OCI-LY1 (cell line): Measurements from ENCODE around the gene ARHGAP1.
A peak's percentile ranks its signal among the peaks of the same experiment; 100 is the strongest.

Source experiments
- H2AFZ ChIP-seq: fragments of 200-600 bp; sonication (generic), shearing (Covaris generic); 2 replicates; pipeline ENCODE4 v1.6.0; 2014; ENCODE audit warnings: antibody characterized with exemption, mild to moderate bottlenecking, low read length
- H3F3A ChIP-seq: fragments of 200-600 bp; sonication (generic), shearing (Covaris generic); 2 replicates; pipeline ENCODE4 v1.6.0; 2014; ENCODE audit warnings: mild to moderate bottlenecking, antibody characterized with exemption, low read length, moderate library complexity; ENCODE audit not compliant: insufficient read depth
- H3K27ac ChIP-seq: fragments of 200-600 bp; sonication (generic); 2 replicates; pipeline ENCODE4 v1.5.1; 2014; ENCODE audit warnings: low read length, mixed run types, mild to moderate bottlenecking, low read depth; ENCODE audit not compliant: poor library complexity, severe bottlenecking
- H3K27me3 ChIP-seq: fragments of 200-600 bp; sonication (generic); 2 replicates; pipeline ENCODE4 v1.6.0; 2014; ENCODE audit warnings: antibody characterized with exemption, mild to moderate bottlenecking, low read length, moderate library complexity; ENCODE audit not compliant: insufficient read depth
- H3K36me3 ChIP-seq: fragments of 200-600 bp; sonication (generic); 2 replicates; pipeline ENCODE4 v1.6.1; 2014; ENCODE audit warnings: mild to moderate bottlenecking, antibody characterized with exemption, low read length, moderate library complexity, mixed read lengths; ENCODE audit not compliant: insufficient read depth
- H3K4me1 ChIP-seq: fragments of 200-600 bp; sonication (generic); 2 replicates; pipeline ENCODE4 v1.5.1; 2014; ENCODE audit warnings: mild to moderate bottlenecking, low read length, moderate library complexity; ENCODE audit not compliant: insufficient read depth, severe bottlenecking
- H3K4me2 ChIP-seq: fragments of 200-600 bp; sonication (generic), shearing (Covaris generic); 2 replicates; pipeline ENCODE4 v1.6.1; 2014; ENCODE audit warnings: low read length
- H3K4me3 ChIP-seq: fragments of 200-600 bp; sonication (generic); 2 replicates; pipeline ENCODE4 v1.5.1; 2014; ENCODE audit warnings: low read length, low read depth, mild to moderate bottlenecking, mixed read lengths; ENCODE audit not compliant: poor library complexity, severe bottlenecking
- H3K79me2 ChIP-seq: fragments of 200-600 bp; shearing (Covaris generic); 2 replicates; pipeline ENCODE4 v1.6.1; 2016; ENCODE audit warnings: mixed run types, low read length, mixed read lengths; ENCODE audit not compliant: insufficient read depth
- H3K9ac ChIP-seq: fragments of 200-600 bp; sonication (generic), shearing (Covaris generic); 2 replicates; pipeline ENCODE4 v1.6.1; 2014; ENCODE audit warnings: mild to moderate bottlenecking, low read length, mixed read lengths
- H3K9me2 ChIP-seq: fragments of 200-600 bp; sonication (generic), shearing (Covaris generic); 2 replicates; pipeline ENCODE4 v1.6.1; 2014; ENCODE audit warnings: low read depth, mild to moderate bottlenecking, low read length, mixed read lengths
- H3K9me3 ChIP-seq: fragments of 200-600 bp; shearing (Covaris generic); 2 replicates; pipeline ENCODE4 v1.6.1; 2014; ENCODE audit warnings: low read length, mixed read lengths
- H4K20me1 ChIP-seq: fragments of 200-600 bp; sonication (generic), shearing (Covaris generic); 2 replicates; pipeline ENCODE4 v1.6.0; 2016; ENCODE audit warnings: mild to moderate bottlenecking, low read length; ENCODE audit not compliant: insufficient read depth
- EZH2 ChIP-seq: fragments of 200-600 bp; sonication (generic), shearing (Covaris generic); IDR thresholded peaks from 2 replicates; pipeline ENCODE4 v1.8.0; 2017; ENCODE audit warnings: borderline replicate concordance, mixed run types, mild to moderate bottlenecking, antibody characterized with exemption, low read length, moderate library complexity, mixed read lengths
- TF ChIP-seq, protein P1 (sequence below): fragments of 200-600 bp; sonication (generic), shearing (Covaris generic); IDR thresholded peaks from 2 replicates; pipeline ENCODE4 v1.5.1; 2017; ENCODE audit warnings: mild to moderate bottlenecking, antibody characterized with exemption, low read length, moderate library complexity, mixed read lengths

The ARHGAP1 gene

DNA sequence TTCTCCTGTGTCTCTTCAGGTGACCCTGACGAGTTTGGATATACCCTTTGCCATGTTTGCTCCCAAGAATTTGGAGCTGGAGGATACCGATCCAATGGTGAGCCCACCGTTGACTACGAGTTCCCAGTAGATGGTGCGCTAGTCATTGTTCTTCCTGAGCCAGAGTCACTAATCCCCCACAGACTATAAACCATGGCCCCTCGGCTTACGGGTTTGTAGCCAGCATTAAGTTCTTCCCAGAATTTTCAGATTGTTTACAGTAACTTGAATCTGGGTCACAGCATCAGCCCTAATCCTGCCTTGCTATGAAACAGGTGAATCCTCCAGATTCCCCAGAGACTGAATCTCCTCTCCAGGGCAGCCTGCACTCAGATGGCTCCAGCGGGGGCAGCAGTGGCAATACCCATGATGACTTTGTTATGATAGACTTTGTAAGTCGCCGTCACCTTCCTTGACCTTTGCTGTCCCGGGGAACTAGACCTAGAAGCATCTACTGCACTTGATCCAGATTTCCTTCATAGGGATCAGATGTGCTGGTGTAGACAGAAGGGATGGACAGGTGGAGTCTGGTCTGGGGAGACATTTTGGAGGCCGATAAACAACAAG, 31.8 kb downstream of the ARHGAP1 start:
- Histone ChIP-seq H3K4me1 (peaks cover 14% of the 10 kb centered on the region), H3K9me3 (no peaks in the 10 kb centered on the region), H3K27me3 (no peaks in the 10 kb centered on the region), H3K9ac (no peak overlapping the region), H4K20me1 (no peaks in the 10 kb centered on the region), H3K4me3 (no peak overlapping the region), H2AFZ (no peak overlapping the region), H3K9me2 (no peaks in the 10 kb centered on the region), H3K27ac (peak overlapping the region; percentile 1), H3K36me3 (peaks cover 90% of the 10 kb centered on the region), H3K4me2 (no peak overlapping the region), H3K79me2 (no peaks in the 10 kb centered on the region), H3F3A (no peaks in the 10 kb centered on the region)
- TF ChIP-seq, protein P1, sequence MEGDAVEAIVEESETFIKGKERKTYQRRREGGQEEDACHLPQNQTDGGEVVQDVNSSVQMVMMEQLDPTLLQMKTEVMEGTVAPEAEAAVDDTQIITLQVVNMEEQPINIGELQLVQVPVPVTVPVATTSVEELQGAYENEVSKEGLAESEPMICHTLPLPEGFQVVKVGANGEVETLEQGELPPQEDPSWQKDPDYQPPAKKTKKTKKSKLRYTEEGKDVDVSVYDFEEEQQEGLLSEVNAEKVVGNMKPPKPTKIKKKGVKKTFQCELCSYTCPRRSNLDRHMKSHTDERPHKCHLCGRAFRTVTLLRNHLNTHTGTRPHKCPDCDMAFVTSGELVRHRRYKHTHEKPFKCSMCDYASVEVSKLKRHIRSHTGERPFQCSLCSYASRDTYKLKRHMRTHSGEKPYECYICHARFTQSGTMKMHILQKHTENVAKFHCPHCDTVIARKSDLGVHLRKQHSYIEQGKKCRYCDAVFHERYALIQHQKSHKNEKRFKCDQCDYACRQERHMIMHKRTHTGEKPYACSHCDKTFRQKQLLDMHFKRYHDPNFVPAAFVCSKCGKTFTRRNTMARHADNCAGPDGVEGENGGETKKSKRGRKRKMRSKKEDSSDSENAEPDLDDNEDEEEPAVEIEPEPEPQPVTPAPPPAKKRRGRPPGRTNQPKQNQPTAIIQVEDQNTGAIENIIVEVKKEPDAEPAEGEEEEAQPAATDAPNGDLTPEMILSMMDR: no peak

DNA sequence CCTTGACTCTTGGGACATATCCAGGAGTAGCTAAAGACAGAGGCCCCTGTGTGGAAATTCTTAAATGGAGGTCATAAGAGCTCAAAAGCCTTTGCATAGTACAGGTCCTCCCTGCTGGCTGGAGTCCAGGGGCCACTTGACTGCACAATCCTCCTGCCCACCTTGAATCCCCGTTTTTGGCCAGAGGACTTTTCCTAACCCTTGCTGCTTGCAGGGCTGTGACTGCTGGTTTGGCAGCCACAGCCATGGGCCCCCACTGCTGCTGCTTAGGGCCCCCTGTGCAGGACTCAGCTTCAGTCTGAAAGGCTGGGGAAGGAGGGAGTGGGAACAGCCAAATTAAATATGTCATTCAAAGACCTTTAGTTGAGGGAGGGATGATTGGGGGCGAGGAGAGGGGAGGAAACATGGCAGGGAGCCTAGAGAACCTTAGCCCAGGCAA, 33.4 kb downstream of the ARHGAP1 start:
- H3K9me3 ChIP-seq: no peaks in the 10 kb centered on the region
- no peak overlapping the region for H3K4me3 ChIP-seq
- no peaks in the 10 kb centered on the region for H3K79me2 ChIP-seq
- peak overlapping the region; percentile 58 for H3K27ac ChIP-seq
- H3F3A ChIP-seq: no peaks in the 10 kb centered on the region
- no peaks in the 10 kb centered on the region for H3K27me3 ChIP-seq
- peaks cover 21% of the 10 kb centered on the region for H3K4me1 ChIP-seq
- H3K4me2 ChIP-seq: no peak overlapping the region
- no peak overlapping the region for H2AFZ ChIP-seq
- TF ChIP-seq EZH2: no peak
- TF ChIP-seq, protein P1: no peak
- H3K36me3 ChIP-seq: peaks cover 88% of the 10 kb centered on the region
- H3K9ac ChIP-seq: no peak overlapping the region
- no peaks in the 10 kb centered on the region for H4K20me1 ChIP-seq
- H3K9me2 ChIP-seq: no peaks in the 10 kb centered on the region

DNA sequence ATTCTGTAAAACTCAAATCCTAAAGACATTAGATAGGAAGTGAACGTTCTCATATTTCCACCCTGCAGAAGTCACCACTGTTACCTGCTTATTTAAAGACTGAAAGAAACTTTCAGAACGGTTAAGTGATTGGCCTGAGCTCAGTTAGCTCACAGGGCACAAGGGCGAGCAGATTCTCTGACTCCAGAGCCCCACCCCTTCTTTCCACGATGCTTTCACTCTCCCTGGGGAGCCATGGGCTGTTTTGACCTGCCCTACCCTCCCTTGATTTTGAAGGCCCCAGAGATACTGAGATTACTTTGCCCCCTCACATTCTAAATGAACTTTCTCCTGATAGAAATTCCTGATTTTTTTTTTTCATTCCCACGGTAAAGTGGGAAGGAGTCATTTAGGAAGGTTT, 33.9 kb downstream of the ARHGAP1 start:
- H3K4me3 ChIP-seq: no peak overlapping the region
- H3K9me2 ChIP-seq: no peaks in the 10 kb centered on the region
- peak overlapping the region; percentile 58 for H3K27ac ChIP-seq
- H4K20me1 ChIP-seq: no peaks in the 10 kb centered on the region
- no peaks in the 10 kb centered on the region for H3K27me3 ChIP-seq
- H3K79me2 ChIP-seq: no peaks in the 10 kb centered on the region
- H3K36me3 ChIP-seq: peaks cover 84% of the 10 kb centered on the region
- TF ChIP-seq, protein P1: no peak
- TF ChIP-seq EZH2: no peak
- no peak overlapping the region for H2AFZ ChIP-seq
- peaks cover 27% of the 10 kb centered on the region for H3K4me1 ChIP-seq
- 0 out of 2 replicates have a peak overlapping the region, but pooled peaks have one; percentile 22 for H3K9ac ChIP-seq
- no peaks in the 10 kb centered on the region for H3F3A ChIP-seq
- H3K9me3 ChIP-seq: no peaks in the 10 kb centered on the region
- H3K4me2 ChIP-seq: no peak overlapping the region
